GM08714 (cell line): ENCODE measurements around the gene NFX1.
A peak's percentile ranks its signal among the peaks of the same experiment; 100 is the strongest.

ENCODE experiments used
- H3K4me3 ChIP-seq: fragments of 200-500 bp; sonication (Bioruptor generic); 2 replicates; pipeline ENCODE4 v1.5.1; 2014; ENCODE audit warnings: mild to moderate bottlenecking, low read length, inconsistent platforms
- ZNF274 ChIP-seq: IDR thresholded peaks from 2 replicates; pipeline ENCODE4 v1.6.1; 2012; ENCODE audit warnings: mild to moderate bottlenecking, low read depth, low read length

NFX1 gene

GRCh38 chr9:33257276-33257675, 33.0 kb upstream of the NFX1 start:
- no peak for TF ChIP-seq ZNF274
- no peak overlapping the region for H3K4me3 ChIP-seq

GRCh38 chr9:33260372-33260771, 29.9 kb upstream of the NFX1 start:
- TF ChIP-seq ZNF274: no peak
- no peak overlapping the region for H3K4me3 ChIP-seq

DNA sequence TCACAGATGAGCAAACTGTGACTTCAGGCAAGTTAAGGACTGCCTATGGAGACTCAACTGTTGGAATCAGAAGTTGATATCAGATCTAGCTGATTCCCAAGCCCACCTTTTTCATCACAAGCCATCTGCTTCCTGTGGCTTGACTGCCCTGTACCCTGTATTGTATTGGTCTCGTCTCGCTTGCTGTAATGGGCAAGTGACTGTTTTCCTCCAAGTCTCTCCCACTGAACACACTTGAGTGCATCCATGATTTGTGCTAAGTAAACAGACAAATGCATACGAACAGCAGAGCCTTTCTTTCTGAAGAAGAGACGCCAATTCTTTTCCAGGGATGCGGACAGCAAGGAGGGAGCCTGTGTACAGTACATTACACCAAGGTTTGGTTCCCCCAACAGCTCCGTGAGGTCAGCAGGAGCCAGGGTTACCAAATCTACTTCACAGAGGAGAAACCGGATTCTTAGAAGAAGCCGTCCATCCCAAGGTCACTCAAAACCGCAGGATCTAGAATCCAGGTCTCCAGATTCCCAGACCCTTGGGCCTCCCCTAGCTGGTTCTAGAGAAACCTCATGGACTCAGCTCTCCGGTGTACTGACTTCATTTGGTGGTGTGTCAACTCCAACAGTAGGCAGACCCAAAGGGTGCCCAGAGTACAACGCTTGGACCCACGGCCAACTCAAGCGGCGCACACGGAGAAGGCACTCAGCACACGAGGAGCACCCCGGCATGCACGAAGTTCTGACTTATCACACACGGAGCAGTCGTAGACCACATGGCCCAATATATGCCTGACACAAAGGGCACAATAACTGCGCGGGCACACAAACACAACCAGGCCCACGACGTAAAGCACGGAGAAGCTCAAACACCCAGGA, 26.9 kb upstream of the NFX1 start:
- peak overlapping the region; percentile 86 for H3K4me3 ChIP-seq
- no peak for TF ChIP-seq ZNF274

- TF ChIP-seq ZNF274: no peak
- peak overlapping the region; percentile 86 for H3K4me3 ChIP-seq
Observed at GRCh38 chr9:33264003-33264472, 26.3 kb upstream of the NFX1 start.

DNA sequence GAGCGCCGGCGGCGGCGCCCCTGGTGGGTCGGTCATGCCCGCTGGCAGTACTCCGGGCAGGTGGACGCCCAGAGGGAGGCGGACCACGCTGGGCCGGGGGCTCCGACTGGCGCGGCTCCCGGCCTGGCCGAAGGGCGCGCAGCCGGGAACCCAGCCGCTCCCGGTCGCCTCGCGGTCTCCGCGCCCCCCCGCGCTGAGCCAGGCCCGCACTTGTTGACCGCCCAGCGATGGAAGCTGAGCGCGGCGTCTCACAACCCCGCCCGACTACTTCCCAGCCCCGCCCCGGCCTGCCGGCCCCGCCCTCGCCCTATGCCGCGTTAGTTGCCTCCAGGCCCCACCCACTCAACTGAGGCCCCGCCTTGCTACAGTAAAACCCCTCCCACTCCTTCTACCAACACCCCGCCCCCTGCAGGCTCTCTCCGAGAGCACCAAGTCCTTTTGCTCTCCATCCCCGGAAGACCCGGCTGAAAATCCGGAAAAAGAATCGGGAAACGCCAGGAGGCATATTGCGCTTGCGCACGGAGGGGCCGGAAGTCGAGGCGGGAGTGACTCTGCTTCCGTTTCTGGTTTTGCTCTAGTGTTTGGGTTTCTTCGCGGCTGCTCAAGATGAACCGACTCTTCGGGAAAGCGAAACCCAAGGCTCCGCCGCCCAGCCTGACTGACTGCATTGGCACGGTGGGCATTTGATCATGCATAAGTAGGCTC, 25.7 kb upstream of the NFX1 start, which contains the start of the genes BAG1 and CHMP5:
TSS of gene BAG1 (minus strand) at position 236 of the 705 bp plus-strand sequence.
TSS of gene CHMP5 (plus strand) at position 577 of the 705 bp plus-strand sequence. CDS start at position 607, 30 bp downstream.
- TF ChIP-seq ZNF274: no peak
- H3K4me3 ChIP-seq: peak within 1 kb of the TSS; percentile 97

- H3K4me3 ChIP-seq: peak overlapping the region; percentile 97
- TF ChIP-seq ZNF274: no peak
Observed at GRCh38 chr9:33265211-33265865, 25.0 kb upstream of the NFX1 start.

DNA sequence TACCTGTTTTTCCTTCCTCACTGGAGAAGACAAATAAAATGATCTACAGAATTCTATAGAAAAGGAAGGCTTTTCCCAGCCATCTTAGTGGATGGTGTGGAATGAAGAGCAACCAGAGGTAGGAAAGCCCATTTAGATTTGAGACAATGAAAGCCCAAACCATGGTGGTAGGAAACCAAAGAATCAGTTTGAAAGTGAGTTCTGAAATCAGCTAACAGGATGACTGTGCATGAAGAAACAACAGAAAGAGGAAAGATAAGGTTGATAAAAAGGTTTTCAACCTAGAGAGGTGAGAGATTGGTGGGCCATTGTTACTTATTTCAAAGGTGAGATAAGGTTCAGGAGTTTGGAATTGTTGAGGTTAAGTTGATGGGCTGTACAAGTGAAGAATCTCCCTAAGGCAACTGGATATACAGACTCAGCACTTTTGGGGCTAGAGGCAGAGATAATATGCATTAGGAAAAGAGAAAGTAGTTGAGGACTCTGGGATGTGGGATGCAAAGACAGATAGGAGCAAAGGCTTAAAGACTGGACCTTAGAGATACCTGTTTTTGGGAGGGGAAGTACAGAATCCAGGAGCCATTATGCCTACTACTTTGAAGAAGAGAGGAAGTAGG, 23.1 kb upstream of the NFX1 start:
- TF ChIP-seq ZNF274: no peak
- H3K4me3 ChIP-seq: no peak overlapping the region

DNA sequence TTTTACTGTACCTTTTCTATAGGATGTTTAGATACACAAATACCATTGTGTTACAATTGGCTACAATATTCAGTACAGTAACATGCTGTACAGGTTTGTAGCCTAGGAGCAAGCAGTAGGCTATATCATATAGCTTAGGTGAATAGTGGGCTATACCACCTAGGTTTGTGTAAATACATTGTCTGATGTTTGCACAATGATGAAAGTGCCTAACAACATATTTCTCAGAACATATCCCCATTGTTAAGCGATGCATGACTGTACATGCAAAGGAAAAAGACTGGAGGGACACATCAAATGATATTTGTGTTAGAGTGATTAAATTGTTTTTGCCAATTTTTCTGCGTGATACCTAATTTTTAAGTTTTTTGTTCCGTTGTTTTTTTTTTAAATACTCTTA, 20.2 kb upstream of the NFX1 start:
- TF ChIP-seq ZNF274: no peak
- H3K4me3 ChIP-seq: no peak overlapping the region

- H3K4me3 ChIP-seq: no peak overlapping the region
- no peak for TF ChIP-seq ZNF274
Observed at GRCh38 chr9:33272061-33272460, 18.3 kb upstream of the NFX1 start.

DNA sequence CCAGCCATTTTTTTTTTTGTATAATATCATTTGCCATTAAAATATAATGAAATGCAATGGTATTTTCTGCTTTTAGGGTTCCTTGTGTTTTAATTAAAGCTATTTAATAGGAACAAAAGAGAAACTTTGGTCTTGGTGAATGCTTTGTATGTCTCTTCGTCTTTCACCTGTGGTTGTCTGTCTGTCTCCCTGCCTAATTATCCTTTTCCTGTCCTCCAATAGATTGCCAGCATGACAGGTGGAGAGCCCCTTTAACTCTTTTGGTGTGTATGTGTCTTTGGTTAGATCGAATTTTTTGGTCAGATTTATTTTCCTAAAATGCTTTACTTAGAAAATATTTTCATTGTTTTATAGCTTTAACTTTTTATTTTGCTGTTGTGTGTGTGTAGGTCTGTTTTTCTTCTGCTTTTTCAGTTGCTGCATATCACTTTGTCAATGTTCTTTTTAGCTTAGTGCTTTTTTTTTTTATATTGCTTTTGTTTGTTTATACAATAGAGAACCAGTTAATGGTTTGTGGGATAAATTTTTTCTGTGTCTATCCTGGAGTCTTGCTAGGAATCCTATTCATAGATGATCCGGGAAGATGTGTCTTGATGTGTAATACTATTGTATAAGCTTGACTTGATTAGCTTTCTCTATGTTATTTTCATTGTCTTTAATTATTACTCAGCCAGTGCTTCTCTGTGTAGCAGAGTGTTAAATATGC, 16.9 kb upstream of the NFX1 start:
- TF ChIP-seq ZNF274: no peak
- no peak overlapping the region for H3K4me3 ChIP-seq

GRCh38 chr9:33273972-33274328, 16.4 kb upstream of the NFX1 start:
- H3K4me3 ChIP-seq: no peak overlapping the region
- TF ChIP-seq ZNF274: no peak

GRCh38 chr9:33277484-33277883, 12.8 kb upstream of the NFX1 start:
- no peak overlapping the region for H3K4me3 ChIP-seq

DNA sequence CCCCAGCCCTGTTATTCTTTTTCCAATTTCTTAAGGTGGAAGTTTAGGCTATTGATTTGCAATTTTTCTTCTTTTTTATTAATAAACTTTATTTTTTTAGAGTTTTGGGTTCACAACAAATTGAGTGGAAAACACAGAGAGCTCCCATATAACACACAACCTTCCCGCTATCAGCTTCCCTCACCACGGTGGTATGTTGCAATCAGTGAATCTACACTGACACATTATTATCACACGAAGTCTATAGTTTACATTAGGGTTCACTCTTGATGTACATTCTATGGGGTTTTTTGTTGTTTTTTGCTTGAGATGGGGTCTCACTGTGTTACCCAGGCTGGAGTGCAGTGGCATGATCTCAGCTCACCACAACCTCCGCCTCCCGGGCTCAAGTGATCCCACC, 4.8 kb upstream of the NFX1 start:
- no peak for TF ChIP-seq ZNF274
- no peak overlapping the region for H3K4me3 ChIP-seq

More at GRCh38 chr9:33277484-33277883, 12.8 kb upstream of the NFX1 start:
- TF ChIP-seq ZNF274: no peak
